Measurements from ENCODE around the gene SHC4.

DNA sequence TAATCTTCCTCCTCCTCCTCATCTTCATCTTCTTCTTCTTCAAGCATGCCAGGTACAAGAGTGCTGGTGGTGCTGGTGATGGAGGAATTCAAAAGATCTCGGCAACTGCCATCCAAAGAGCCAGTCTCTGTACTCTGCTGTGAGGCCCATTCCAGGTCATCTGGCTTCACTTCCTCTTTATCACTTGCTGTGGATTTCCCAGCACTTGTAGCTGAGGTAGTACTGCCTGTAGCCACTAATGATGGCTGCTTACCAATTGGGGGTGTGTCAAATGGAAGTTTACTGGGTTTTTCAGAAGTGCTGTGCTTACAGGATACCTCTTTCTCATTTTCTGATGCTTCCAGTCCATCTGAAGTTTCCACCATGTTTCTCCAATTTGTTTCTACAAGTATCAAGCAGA is 28.8 kb upstream of the SHC4 start:
- TF ChIP-seq, protein P1, sequence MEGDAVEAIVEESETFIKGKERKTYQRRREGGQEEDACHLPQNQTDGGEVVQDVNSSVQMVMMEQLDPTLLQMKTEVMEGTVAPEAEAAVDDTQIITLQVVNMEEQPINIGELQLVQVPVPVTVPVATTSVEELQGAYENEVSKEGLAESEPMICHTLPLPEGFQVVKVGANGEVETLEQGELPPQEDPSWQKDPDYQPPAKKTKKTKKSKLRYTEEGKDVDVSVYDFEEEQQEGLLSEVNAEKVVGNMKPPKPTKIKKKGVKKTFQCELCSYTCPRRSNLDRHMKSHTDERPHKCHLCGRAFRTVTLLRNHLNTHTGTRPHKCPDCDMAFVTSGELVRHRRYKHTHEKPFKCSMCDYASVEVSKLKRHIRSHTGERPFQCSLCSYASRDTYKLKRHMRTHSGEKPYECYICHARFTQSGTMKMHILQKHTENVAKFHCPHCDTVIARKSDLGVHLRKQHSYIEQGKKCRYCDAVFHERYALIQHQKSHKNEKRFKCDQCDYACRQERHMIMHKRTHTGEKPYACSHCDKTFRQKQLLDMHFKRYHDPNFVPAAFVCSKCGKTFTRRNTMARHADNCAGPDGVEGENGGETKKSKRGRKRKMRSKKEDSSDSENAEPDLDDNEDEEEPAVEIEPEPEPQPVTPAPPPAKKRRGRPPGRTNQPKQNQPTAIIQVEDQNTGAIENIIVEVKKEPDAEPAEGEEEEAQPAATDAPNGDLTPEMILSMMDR (IDR thresholded peaks at IDR 0.05), result no peak
- TF ChIP-seq ZFX (IDR thresholded peaks at IDR 0.05; ENCODE audit: borderline replicate concordance), result no peak

All from 22Rv1 (cell line).